ENCODE measurements around the gene MYPOP. TPM values are rescaled to one million over a fixed set of nuclear protein-coding genes. Genes with fewer than 3 reads are reported as not detected.

The MYPOP gene
- total and polyA plus RNA-seq, 2 donors (not counting 3 experiments of a cell fraction or from before 2014, with no cell fraction given): 3.9 to 9.0 TPM

- Histone ChIP-seq H3K27me3 (ENCODE audit: control insufficient read depth in 2 of 2, insufficient read depth in 2 of 2, low read length in 2 of 2) (peaks cover 0 to 6% of the 10 kb centered on the region in 2 experiments), H3K27ac (ENCODE audit: insufficient read depth, low read depth, low read length) (no peak overlapping the region), H3K4me2 (ENCODE audit: insufficient read depth, low read length) (no peak overlapping the region), H3K9me3 (replicated peaks; ENCODE audit: control insufficient read depth, insufficient read depth, low read length) (no peaks in the 10 kb centered on the region), H3K4me3 (replicated peaks in 1 of 3; ENCODE audit: insufficient read depth in 1 of 3, low read depth in 1 of 3, low read length in 3 of 3) (no peak overlapping the region), H3K79me2 (ENCODE audit: control insufficient read depth, insufficient read depth, low read length) (peaks cover 2% of the 10 kb centered on the region), H3K36me3 (ENCODE audit: control insufficient read depth in 2 of 2, extremely low read depth in 1 of 2, insufficient read depth in 2 of 2, low read length in 2 of 2) (no peaks in the 10 kb centered on the region), H3K4me1 (ENCODE audit: control insufficient read depth, extremely low read depth, insufficient read depth, low read length) (peaks cover 4% of the 10 kb centered on the region), H3K9me1 (replicated peaks; ENCODE audit: control insufficient read depth, extremely low read depth, insufficient read depth, low read length) (no peaks in the 10 kb centered on the region), H2AFZ (ENCODE audit: low read depth, low read length) (no peak overlapping the region), H3K9ac (replicated peaks; ENCODE audit: extremely low read depth, insufficient read depth, low read length) (no peak overlapping the region), H4K20me1 (replicated peaks; ENCODE audit: control insufficient read depth, extremely low read depth, insufficient read depth, low read length) (no peaks in the 10 kb centered on the region)
- POLR2A ChIA-PET: no interaction called here
- BruUV-seq (replicated peaks): no TSS peak
- DNase-seq (ENCODE audit: low read depth, low spot score) (no peak), FAIRE-seq (no peak)
- dilution Hi-C loops (cut with MboI; ENCODE audit: extremely low pct_ligation_motif_present, low sequenced_read_pairs): no loop called here
- intact Hi-C loops (cut with micrococcal nuclease): no loop called here
- TF ChIP-seq CTCF (IDR thresholded peaks at IDR 0.05; ENCODE audit: extremely low read depth in 1 of 2, insufficient read depth in 1 of 2, low read depth in 1 of 2, low read length in 2 of 2) (no peak), POLR2AphosphoS5 (IDR thresholded peaks at IDR 0.05; ENCODE audit: insufficient read depth, low read depth, low read length) (no peak), EZH2 (IDR thresholded peaks at IDR 0.05; ENCODE audit: borderline replicate concordance, low read depth, low read length, severe bottlenecking) (no peak), MYC (IDR thresholded peaks at IDR 0.05; ENCODE audit: low read depth, low read length) (no peak)
- CTCF ChIA-PET: interaction anchor here (0.6 to 2.0 kb wide), 4 partner anchors 12 to 158 kb away, joined by 3 to 9 read pairs (median 4); partner anchors contain the start of gene FOXA3
Measured at GRCh38 chr19:45879971-45880370, 22.4 kb downstream of the MYPOP start.

- BruUV-seq (replicated peaks): no TSS peak
- DNase-seq (ENCODE audit: low read depth, low spot score) (no peak), FAIRE-seq (no peak)
- H3K4me1 ChIP-seq (ENCODE audit: control insufficient read depth, extremely low read depth, insufficient read depth, low read length): peaks cover 2% of the 10 kb centered on the region
- no peaks in the 10 kb centered on the region for H3K9me1 ChIP-seq (replicated peaks; ENCODE audit: control insufficient read depth, extremely low read depth, insufficient read depth, low read length)
- peaks cover 2 to 6% of the 10 kb centered on the region in 2 experiments for H3K27me3 ChIP-seq (ENCODE audit: control insufficient read depth in 2 of 2, insufficient read depth in 2 of 2, low read length in 2 of 2)
- intact Hi-C loops (cut with micrococcal nuclease): no loop called here
- no peak overlapping the region for H3K27ac ChIP-seq (ENCODE audit: insufficient read depth, low read depth, low read length)
- H3K4me3 ChIP-seq (replicated peaks in 1 of 3; ENCODE audit: insufficient read depth in 1 of 3, low read depth in 1 of 3, low read length in 3 of 3): no peak overlapping the region
- no peaks in the 10 kb centered on the region for H4K20me1 ChIP-seq (replicated peaks; ENCODE audit: control insufficient read depth, extremely low read depth, insufficient read depth, low read length)
- no peak overlapping the region for H3K9ac ChIP-seq (replicated peaks; ENCODE audit: extremely low read depth, insufficient read depth, low read length)
- H2AFZ ChIP-seq (ENCODE audit: low read depth, low read length): no peak overlapping the region
- no peaks in the 10 kb centered on the region for H3K36me3 ChIP-seq (ENCODE audit: control insufficient read depth in 2 of 2, extremely low read depth in 1 of 2, insufficient read depth in 2 of 2, low read length in 2 of 2)
- H3K9me3 ChIP-seq (replicated peaks; ENCODE audit: control insufficient read depth, insufficient read depth, low read length): no peaks in the 10 kb centered on the region
- TF ChIP-seq POLR2AphosphoS5 (IDR thresholded peaks at IDR 0.05; ENCODE audit: insufficient read depth, low read depth, low read length) (no peak), EZH2 (IDR thresholded peaks at IDR 0.05; ENCODE audit: borderline replicate concordance, low read depth, low read length, severe bottlenecking) (no peak), POLR2A (IDR thresholded peaks at IDR 0.05; ENCODE audit: low read depth, low read length) (no peak), GATA2 (IDR thresholded peaks at IDR 0.05; ENCODE audit: insufficient read depth, insufficient read length, low read depth, low read length) (no peak), CTCF (IDR thresholded peaks at IDR 0.05; ENCODE audit: extremely low read depth in 1 of 2, insufficient read depth in 1 of 2, low read depth in 1 of 2, low read length in 2 of 2) (no peak), JUN (IDR thresholded peaks at IDR 0.05; ENCODE audit: borderline replicate concordance, insufficient read depth, insufficient read length, low read depth) (no peak), MYC (IDR thresholded peaks at IDR 0.05; ENCODE audit: low read depth, low read length) (no peak), FOS (IDR thresholded peaks at IDR 0.05; ENCODE audit: borderline replicate concordance, insufficient read depth, low read length) (no peak), MAX (IDR thresholded peaks at IDR 0.05; ENCODE audit: insufficient read depth, insufficient read length) (no peak)
- CTCF ChIA-PET: interaction anchor here (1.1 to 2.0 kb wide), 3 partner anchors 11 to 15 kb away, joined by 4 to 9 read pairs (median 5); partner anchors contain the start of gene FOXA3
- POLR2A ChIA-PET: no interaction called here
- no peak overlapping the region for H3K4me2 ChIP-seq (ENCODE audit: insufficient read depth, low read length)
- no peaks in the 10 kb centered on the region for H3K79me2 ChIP-seq (ENCODE audit: control insufficient read depth, insufficient read depth, low read length)
- dilution Hi-C loops (cut with MboI; ENCODE audit: extremely low pct_ligation_motif_present, low sequenced_read_pairs): no loop called here
Measured at GRCh38 chr19:45879055-45879454, 23.4 kb downstream of the MYPOP start.

Data from endothelial cell of umbilical vein (primary cell).